NCI-H460 (cell line): ENCODE data around the gene KNCN. TPM values are rescaled to one million over a fixed set of nuclear protein-coding genes. Genes with fewer than 3 reads are reported as not detected.
A peak's percentile ranks its signal among the peaks of the same experiment; 100 is the strongest.

ENCODE experiments used
- DNase-seq: peaks from one replicate; pipeline ENCODE4 v3.0.0-alpha.2; 2016; ENCODE audit warnings: low read depth; ENCODE audit errors: extremely low read depth
- total RNA-seq: library from RNA; depleted of rRNA; stranded (reverse); fragments of >200 nt; shearing (Covaris generic); gene quantifications from 2 replicates; pipeline ENCODE4 v1.2.3, GENCODE V29; 2014

KNCN gene
- total RNA-seq, 1 experiment from 2014 or later, result not detected

- DNase-seq, result no peak
These were observed 18.7 kb upstream of the KNCN start for GRCh38 chr1:46569884-46570725.

- no peak for DNase-seq
These were observed 17.7 kb upstream of the KNCN start for GRCh38 chr1:46569116-46569515.

- DNase-seq, result no peak
These were observed 17.0 kb upstream of the KNCN start for GRCh38 chr1:46568461-46568891.

- no peak for DNase-seq
These were observed 11.9 kb upstream of the KNCN start for GRCh38 chr1:46563341-46563740.

- DNase-seq, result no peak
These were observed 11.1 kb upstream of the KNCN start for GRCh38 chr1:46562498-46562897.

- no peak for DNase-seq
These were observed 7.5 kb upstream of the KNCN start for GRCh38 chr1:46558966-46559365.

GRCh38 chr1:46558141-46558963, 6.9 kb upstream of the KNCN start:
- no peak for DNase-seq

GRCh38 chr1:46557403-46557802, 6.0 kb upstream of the KNCN start:
- no peak for DNase-seq

- no peak for DNase-seq
These were observed 5.4 kb upstream of the KNCN start for GRCh38 chr1:46556822-46557221.

GRCh38 chr1:46555826-46556619, 4.6 kb upstream of the KNCN start:
- no peak for DNase-seq

- no peak for DNase-seq
These were observed 3.3 kb upstream of the KNCN start for GRCh38 chr1:46554597-46555381.

- DNase-seq, result no peak
These were observed 2.8 kb upstream of the KNCN start for GRCh38 chr1:46554236-46554596.

- DNase-seq, result no peak
These were observed 2.1 kb upstream of the KNCN start for GRCh38 chr1:46553506-46553905.

- DNase-seq, result no peak
These were observed 1.1 kb upstream of the KNCN start for GRCh38 chr1:46552357-46553237.

- DNase-seq, result no peak
These were observed 656 bp downstream of the KNCN start for GRCh38 chr1:46550751-46551231.

- DNase-seq, result no peak
These were observed 1.5 kb downstream of the KNCN start for GRCh38 chr1:46549697-46550681.

- peak; percentile 54 for DNase-seq
These were observed 3.7 kb downstream of the KNCN start for GRCh38 chr1:46547481-46548383.
